GM12891 (cell line): ENCODE results near the gene PEG3.

ENCODE experiments used
- DNase-seq: peaks from one replicate; pipeline ENCODE4 v3.0.0; 2011; ENCODE audit warnings: low spot score; ENCODE audit not compliant: insufficient read length
- FAIRE-seq: peaks from 2 replicates; lab custom pipeline; 2011; peaks lifted over from hg19 to GRCh38; lab: Jason Lieb, UNC
- PAX5 ChIP-seq: IDR thresholded peaks from 2 replicates; pipeline ENCODE4 v1.6.1; 2011; ENCODE audit warnings: low read length, moderate library complexity, mild to moderate bottlenecking; ENCODE audit not compliant: insufficient read depth, severe bottlenecking
- POLR2A ChIP-seq: IDR thresholded peaks from 2 replicates; pipeline ENCODE4 v1.6.1; 2011; ENCODE audit warnings: low read depth, low read length, control low read depth
- POLR2AphosphoS5 ChIP-seq: IDR thresholded peaks from 2 replicates; pipeline ENCODE4 v1.6.1; 2011; ENCODE audit warnings: low read depth, low read length, control low read depth
- POU2F2 ChIP-seq: IDR thresholded peaks from 2 replicates; pipeline ENCODE4 v1.6.1; 2011; ENCODE audit warnings: low read depth, mild to moderate bottlenecking, control low read depth, low read length, moderate library complexity
- SPI1 ChIP-seq: IDR thresholded peaks from 2 replicates; pipeline ENCODE4 v1.6.1; 2011; ENCODE audit warnings: low read depth, low read length, control low read depth
- TAF1 ChIP-seq: IDR thresholded peaks from 2 replicates; pipeline ENCODE4 v1.6.1; 2011; ENCODE audit warnings: low read depth, low read length, control low read depth

PEG3 gene

GRCh38 chr19:56841193-56841543 lies 642 bp upstream of the PEG3 start:
- FAIRE-seq = no peak
- TF ChIP-seq POLR2AphosphoS5 (no peak), POLR2A (no peak), SPI1 (no peak), TAF1 (no peak), POU2F2 (no peak), PAX5 (no peak)
- no peak for DNase-seq

GRCh38 chr19:56839652-56840450 lies 675 bp downstream of the PEG3 start:
- FAIRE-seq = no peak
- TF ChIP-seq POLR2A (no peak), PAX5 (no peak), SPI1 (no peak), POU2F2 (no peak), POLR2AphosphoS5 (no peak), TAF1 (no peak)
- DNase-seq = no peak

GRCh38 chr19:56838909-56839651 lies 1.4 kb downstream of the PEG3 start:
- TF ChIP-seq POLR2AphosphoS5 (no peak), TAF1 (no peak), POU2F2 (no peak), SPI1 (no peak), PAX5 (no peak), POLR2A (no peak)
- no peak for DNase-seq
- FAIRE-seq = no peak

GRCh38 chr19:56838024-56838908 lies 2.3 kb downstream of the PEG3 start:
- DNase-seq (no peak), FAIRE-seq (no peak)
- TF ChIP-seq POU2F2 = no peak
- TF ChIP-seq POLR2AphosphoS5 = no peak
- no peak for TF ChIP-seq TAF1
- TF ChIP-seq POLR2A = no peak
- TF ChIP-seq SPI1 = no peak
- TF ChIP-seq PAX5 = no peak

- no peak for TF ChIP-seq PAX5
- TF ChIP-seq POLR2A = no peak
- no peak for TF ChIP-seq POLR2AphosphoS5
- TF ChIP-seq TAF1 = no peak
- TF ChIP-seq POU2F2 = no peak
- TF ChIP-seq SPI1 = no peak
- FAIRE-seq (no peak), DNase-seq (no peak)
These were observed 3.0 kb downstream of the PEG3 start for GRCh38 chr19:56837492-56838023.

GRCh38 chr19:56837004-56837403 lies 3.5 kb downstream of the PEG3 start:
- no peak for DNase-seq

GRCh38 chr19:56836059-56836458 lies 4.5 kb downstream of the PEG3 start:
- TF ChIP-seq TAF1 = no peak
- TF ChIP-seq SPI1 = no peak
- TF ChIP-seq PAX5 = no peak
- TF ChIP-seq POU2F2 = no peak
- no peak for TF ChIP-seq POLR2A
- TF ChIP-seq POLR2AphosphoS5 = no peak
- DNase-seq (no peak), FAIRE-seq (no peak)

More at GRCh38 chr19:56837004-56837403, 3.5 kb downstream of the PEG3 start:
- TF ChIP-seq POLR2A = no peak
- no peak for TF ChIP-seq SPI1
- no peak for TF ChIP-seq POLR2AphosphoS5
- no peak for TF ChIP-seq TAF1
- TF ChIP-seq PAX5 = no peak
- FAIRE-seq = no peak

GRCh38 chr19:56835401-56835800 lies 5.1 kb downstream of the PEG3 start:
- FAIRE-seq = no peak
- TF ChIP-seq POLR2AphosphoS5 = no peak
- no peak for TF ChIP-seq TAF1
- TF ChIP-seq SPI1 = no peak
- no peak for TF ChIP-seq PAX5
- no peak for TF ChIP-seq POU2F2
- TF ChIP-seq POLR2A = no peak
- DNase-seq = no peak
